GM13977 (cell line): ENCODE results near the gene STT3A.

Experiments used
- DNase-seq: peaks from one replicate; pipeline ENCODE4 v3.0.0; 2012; ENCODE audit warnings: low spot score
- in situ Hi-C: fragments of 300-500 bp; cut with MboI; formaldehyde crosslinking; loops from one replicate; pipeline ENCODE4 v1.12.0; 2022; ENCODE audit warnings: low sequenced_read_pairs, low pct_unique_long_range_greater_than_20kb, mixed read lengths, inconsistent platforms; ENCODE audit not compliant: unreplicated experiment
- TF ChIP-seq, protein P1 (sequence below): IDR thresholded peaks from 2 replicates; pipeline ENCODE4 v1.5.1; 2012; ENCODE audit warnings: mild to moderate bottlenecking, control low read depth; ENCODE audit not compliant: insufficient read depth; ENCODE audit errors: extremely low read depth, missing control alignments

The STT3A gene

GRCh38 chr11:125600663-125601062 is 8.0 kb downstream of the STT3A start:
- TF ChIP-seq, protein P1, sequence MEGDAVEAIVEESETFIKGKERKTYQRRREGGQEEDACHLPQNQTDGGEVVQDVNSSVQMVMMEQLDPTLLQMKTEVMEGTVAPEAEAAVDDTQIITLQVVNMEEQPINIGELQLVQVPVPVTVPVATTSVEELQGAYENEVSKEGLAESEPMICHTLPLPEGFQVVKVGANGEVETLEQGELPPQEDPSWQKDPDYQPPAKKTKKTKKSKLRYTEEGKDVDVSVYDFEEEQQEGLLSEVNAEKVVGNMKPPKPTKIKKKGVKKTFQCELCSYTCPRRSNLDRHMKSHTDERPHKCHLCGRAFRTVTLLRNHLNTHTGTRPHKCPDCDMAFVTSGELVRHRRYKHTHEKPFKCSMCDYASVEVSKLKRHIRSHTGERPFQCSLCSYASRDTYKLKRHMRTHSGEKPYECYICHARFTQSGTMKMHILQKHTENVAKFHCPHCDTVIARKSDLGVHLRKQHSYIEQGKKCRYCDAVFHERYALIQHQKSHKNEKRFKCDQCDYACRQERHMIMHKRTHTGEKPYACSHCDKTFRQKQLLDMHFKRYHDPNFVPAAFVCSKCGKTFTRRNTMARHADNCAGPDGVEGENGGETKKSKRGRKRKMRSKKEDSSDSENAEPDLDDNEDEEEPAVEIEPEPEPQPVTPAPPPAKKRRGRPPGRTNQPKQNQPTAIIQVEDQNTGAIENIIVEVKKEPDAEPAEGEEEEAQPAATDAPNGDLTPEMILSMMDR = no peak
- in situ Hi-C loops = no loop called here
- DNase-seq = no peak

GRCh38 chr11:125603207-125603606 is 10.6 kb downstream of the STT3A start:
- in situ Hi-C loops = no loop called here
- no peak for DNase-seq
- TF ChIP-seq, protein P1 = no peak

DNA sequence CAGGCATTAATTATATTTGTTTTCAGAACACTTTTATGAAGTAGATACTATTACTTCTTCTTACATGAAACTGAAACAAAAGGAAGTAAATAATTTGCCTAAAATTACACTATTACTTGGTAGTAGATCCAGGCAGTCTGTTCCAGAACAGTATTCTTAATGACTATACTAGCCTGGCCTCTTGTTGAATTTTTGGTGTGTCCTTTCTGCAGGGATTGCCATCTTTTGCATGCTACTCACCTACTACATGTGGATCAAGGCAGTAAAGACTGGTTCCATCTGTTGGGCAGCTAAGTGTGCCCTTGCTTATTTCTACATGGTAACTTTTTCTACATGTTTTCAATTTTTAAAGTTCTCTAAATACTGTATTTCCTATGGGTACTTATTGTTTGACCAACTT is 12.8 kb downstream of the STT3A start:
- DNase-seq = no peak
- TF ChIP-seq, protein P1 = no peak
- in situ Hi-C loops = no loop called here

DNA sequence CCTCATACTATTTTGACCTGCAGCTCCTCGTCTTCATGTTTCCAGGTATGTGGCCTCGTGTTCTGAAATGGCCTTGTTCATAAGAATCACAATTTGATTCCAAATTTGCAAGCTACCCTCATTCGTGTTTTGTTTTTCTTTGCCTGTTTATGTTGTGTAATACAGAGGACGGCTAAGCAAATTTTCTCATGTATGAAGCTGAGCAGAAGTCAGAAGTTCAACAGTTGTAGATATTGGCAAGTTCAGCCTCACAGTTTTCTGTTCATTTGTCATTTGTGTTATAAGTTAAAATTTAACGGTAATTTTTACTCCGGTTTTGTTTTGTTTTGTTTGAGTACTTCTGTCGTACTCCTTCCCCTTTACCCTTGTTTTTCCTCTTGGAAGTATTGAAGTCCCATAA is 16.9 kb downstream of the STT3A start:
- in situ Hi-C loops = no loop called here
- TF ChIP-seq, protein P1 = no peak

DNA sequence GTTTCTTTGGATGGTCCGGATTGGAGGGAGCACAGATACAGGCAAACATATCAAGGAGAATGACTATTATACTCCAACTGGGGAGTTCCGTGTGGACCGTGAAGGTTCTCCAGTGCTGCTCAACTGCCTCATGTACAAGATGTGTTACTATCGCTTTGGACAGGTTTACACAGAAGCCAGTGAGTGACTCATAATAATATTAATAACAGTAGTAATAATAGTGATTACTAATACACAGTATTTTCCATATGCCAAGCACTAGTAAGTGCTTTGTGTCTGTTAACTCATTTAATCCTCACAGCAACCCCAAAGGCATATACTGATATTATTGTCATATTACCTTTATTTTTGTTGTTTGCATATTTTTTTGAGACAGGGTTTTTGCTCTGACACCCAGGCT is 25.7 kb downstream of the STT3A start:
- TF ChIP-seq, protein P1 = no peak
- no peak for DNase-seq
- in situ Hi-C loops = no loop called here

More for the DNA sequence above, 16.9 kb downstream of the STT3A start:
- DNase-seq = no peak

DNA sequence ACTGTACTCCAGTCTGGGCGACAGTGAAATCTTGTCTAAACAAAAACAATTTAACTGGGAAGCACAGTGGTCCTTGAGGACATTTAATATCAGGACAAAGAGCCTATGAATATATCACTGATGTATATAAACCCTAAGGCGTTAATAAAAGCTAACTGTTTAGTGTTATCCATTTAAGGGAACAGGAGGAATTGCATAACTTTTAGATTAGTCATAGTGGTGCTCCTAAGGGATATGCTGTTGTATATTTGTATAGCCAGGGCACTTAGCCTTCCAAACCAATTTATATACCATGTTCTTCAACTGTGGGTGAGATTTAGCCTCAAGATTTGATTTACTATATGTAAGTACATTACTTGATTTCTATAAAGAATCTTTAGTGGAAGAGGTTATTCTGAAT is 29.3 kb downstream of the STT3A start:
- no peak for DNase-seq
- TF ChIP-seq, protein P1 = no peak
- in situ Hi-C loops = no loop called here

DNA sequence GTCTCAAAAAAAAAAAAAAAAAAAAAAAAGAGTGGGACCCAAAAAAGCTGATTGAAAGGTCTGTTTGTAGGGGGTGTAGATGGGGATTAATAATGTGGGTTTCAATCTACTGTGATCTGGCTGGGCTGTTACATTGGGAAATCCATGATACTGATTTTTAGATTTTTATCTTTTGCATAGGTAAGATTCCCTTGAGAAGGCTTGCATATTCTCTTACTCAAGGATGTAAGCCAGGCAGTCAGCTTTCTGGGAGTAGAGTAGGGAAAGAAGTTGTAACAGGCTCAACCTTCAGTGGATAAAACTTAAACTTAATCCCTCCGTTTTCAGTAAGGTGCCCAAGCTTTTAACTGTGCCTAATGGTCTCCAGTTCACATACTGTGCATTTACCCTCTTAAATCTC is 30.4 kb downstream of the STT3A start:
- in situ Hi-C loops = no loop called here
- DNase-seq = no peak
- TF ChIP-seq, protein P1 = no peak
